Brain microvascular endothelial cell (primary cell): ENCODE data around the gene NUBPL.

ENCODE experiments used
- DNase-seq: peaks from one replicate; pipeline ENCODE4 v3.0.0-alpha.2; 2020
- H3K27ac ChIP-seq: fragments of 250-450 bp; sonication (Bioruptor Pico); 2 replicates; pipeline ENCODE4 v1.5.1; 2020; ENCODE audit warnings: mild to moderate bottlenecking, moderate library complexity
- H3K27me3 ChIP-seq: fragments of 250-450 bp; sonication (Bioruptor Pico); replicated peaks from 2 replicates; pipeline ENCODE4 v1.5.1; 2020; ENCODE audit warnings: mild to moderate bottlenecking
- H3K36me3 ChIP-seq: fragments of 250-450 bp; sonication (Bioruptor Pico); replicated peaks from 2 replicates; pipeline ENCODE4 v1.5.1; 2020; ENCODE audit warnings: mild to moderate bottlenecking
- H3K4me3 ChIP-seq: 2 replicates; pipeline ENCODE4 v1.5.1; 2011; ENCODE audit warnings: low read depth, mild to moderate bottlenecking, control low read depth, low read length, moderate library complexity
- CTCF ChIP-seq: IDR thresholded peaks from 2 replicates; pipeline ENCODE4 v1.5.1; 2011; ENCODE audit warnings: low read depth, mild to moderate bottlenecking, moderate library complexity, low read length, control low read depth, inconsistent platforms; ENCODE audit errors: missing control alignments
- in situ Hi-C: cut with HindIII; loops from 2 replicates; pipeline ENCODE4 v1.10.0; 2017; ENCODE audit warnings: low sequenced_read_pairs, low pct_ligation_motif_present

The NUBPL gene

GRCh38 chr14:31897581-31898186, 336.5 kb downstream of the NUBPL start:
- Histone ChIP-seq H3K4me3 (no peak overlapping the region), H3K27me3 (no peaks in the 10 kb centered on the region), H3K36me3 (no peaks in the 10 kb centered on the region), H3K27ac (no peak overlapping the region)
- DNase-seq = no peak
- TF ChIP-seq CTCF = peak; percentile 6
- in situ Hi-C loops = no loop called here

DNA sequence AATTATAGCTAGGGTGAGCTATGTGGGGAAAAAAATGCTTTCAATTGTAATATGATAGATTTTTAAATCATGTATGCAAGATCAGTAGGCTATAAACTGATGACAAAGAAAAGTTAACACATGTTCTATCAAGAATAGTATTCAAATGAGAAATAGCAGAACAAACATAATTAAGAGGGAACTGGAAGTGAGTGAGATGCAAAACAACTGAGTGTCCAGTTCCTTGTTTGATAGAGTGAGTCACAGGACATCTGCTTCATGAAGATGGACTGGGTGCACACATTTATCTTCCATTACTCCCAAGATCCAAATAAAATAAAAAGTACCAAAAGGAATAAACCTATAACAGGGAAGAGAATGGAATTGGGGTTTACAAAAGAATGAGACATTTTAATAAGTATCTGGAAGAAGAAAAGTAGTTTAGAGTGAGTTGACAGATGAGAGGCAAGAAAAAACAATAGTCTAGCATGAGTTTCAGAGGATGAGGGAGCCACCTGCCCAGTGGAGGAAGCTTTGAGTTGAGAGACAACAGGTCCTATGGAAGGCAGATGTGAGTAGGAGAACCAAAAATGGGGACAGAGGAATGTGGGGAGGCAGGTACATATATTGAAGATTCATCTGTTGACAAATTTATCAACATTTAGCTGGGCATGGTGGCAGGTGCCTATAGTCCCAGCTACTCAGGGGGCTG, 337.8 kb downstream of the NUBPL start:
- no peak for TF ChIP-seq CTCF
- H3K27ac ChIP-seq = no peak overlapping the region
- in situ Hi-C loops = no loop called here
- no peaks in the 10 kb centered on the region for H3K36me3 ChIP-seq
- no peak overlapping the region for H3K4me3 ChIP-seq
- DNase-seq = no peak
- H3K27me3 ChIP-seq = no peaks in the 10 kb centered on the region

GRCh38 chr14:31902002-31902401, 340.8 kb downstream of the NUBPL start:
- no peaks in the 10 kb centered on the region for H3K36me3 ChIP-seq
- H3K27ac ChIP-seq = no peak overlapping the region
- no peak overlapping the region for H3K4me3 ChIP-seq
- TF ChIP-seq CTCF = no peak
- DNase-seq = no peak
- H3K27me3 ChIP-seq = no peaks in the 10 kb centered on the region
- in situ Hi-C loops = no loop called here

DNA sequence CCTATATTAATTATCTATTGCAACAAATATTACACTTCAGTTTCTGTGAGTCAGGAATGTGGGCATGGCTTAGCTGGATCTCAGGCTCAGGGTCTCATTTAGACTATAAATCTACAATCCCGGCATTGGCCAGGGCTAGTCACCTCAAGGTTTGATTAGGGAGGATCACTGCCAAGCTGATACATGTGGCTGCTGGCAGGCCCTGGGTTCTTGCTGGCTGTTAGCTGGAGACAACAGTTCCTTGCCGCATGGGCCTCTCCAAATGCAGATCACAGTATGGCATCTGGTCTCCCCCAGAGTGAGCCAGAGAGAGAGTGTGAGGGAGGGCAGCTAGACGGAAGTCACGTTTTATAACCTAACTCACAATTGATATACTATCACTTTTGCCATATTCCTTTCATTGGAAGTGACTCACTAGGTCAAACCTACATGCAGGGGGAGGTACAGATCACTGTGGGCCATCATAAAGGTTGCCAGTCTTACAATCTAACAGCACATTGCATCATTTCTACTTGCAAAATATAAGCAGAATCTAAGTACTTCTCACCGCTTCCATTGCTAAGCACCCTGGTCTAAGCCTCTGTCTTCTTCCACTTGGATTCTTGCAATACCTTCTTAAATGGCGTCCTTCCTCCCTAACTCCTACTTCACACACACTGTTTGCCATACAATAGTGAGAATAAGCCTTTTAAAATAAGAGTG, 341.9 kb downstream of the NUBPL start:
- no peak for DNase-seq
- no peak for TF ChIP-seq CTCF
- H3K27ac ChIP-seq = no peak overlapping the region
- in situ Hi-C loops = no loop called here
- no peaks in the 10 kb centered on the region for H3K36me3 ChIP-seq
- no peaks in the 10 kb centered on the region for H3K27me3 ChIP-seq
- H3K4me3 ChIP-seq = no peak overlapping the region

GRCh38 chr14:31909977-31910376, 348.8 kb downstream of the NUBPL start:
- Histone ChIP-seq H3K27ac (no peak overlapping the region), H3K27me3 (no peaks in the 10 kb centered on the region), H3K4me3 (no peak overlapping the region), H3K36me3 (no peaks in the 10 kb centered on the region)
- in situ Hi-C loops = no loop called here
- DNase-seq = no peak
- TF ChIP-seq CTCF = no peak
